OCI-LY7 (cell line): ENCODE data around the gene BZW1.

ENCODE experiments used
- EZH2phosphoT487 ChIP-seq: fragments of 200-600 bp; sonication (generic); IDR thresholded peaks from 2 replicates; pipeline ENCODE4 v1.6.1; 2018; ENCODE audit warnings: low read depth, borderline replicate concordance, mild to moderate bottlenecking, mixed run types, antibody characterized with exemption, low read length, moderate library complexity, mixed read lengths
- TF ChIP-seq, protein P1 (sequence below): fragments of 200-600 bp; sonication (generic); conservative IDR thresholded peaks from 2 replicates; pipeline ENCODE4 v1.5.1; 2014; ENCODE audit warnings: mild to moderate bottlenecking, antibody characterized with exemption, low read length, moderate library complexity, mixed read lengths

DNA sequence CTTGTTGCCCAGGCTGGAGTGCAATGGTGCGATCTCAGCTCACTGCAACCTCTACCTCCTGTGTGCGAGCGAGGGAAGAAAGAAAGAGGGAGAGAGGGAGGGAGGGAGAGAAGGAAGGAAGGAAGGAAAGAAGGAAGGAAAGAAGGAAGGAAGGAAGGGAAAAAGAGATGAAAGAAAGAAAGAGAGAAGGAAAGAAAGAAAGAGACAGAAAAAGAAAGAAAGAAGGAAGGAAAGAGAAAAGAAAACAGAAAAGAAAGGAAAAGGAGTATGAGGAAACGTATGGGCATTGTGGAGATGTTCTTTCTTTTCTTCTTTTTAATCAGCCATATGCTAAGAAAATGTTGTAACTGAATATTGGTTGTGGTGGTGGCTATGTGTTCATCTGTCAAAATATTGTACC, 36.2 kb downstream of the BZW1 start:
- TF ChIP-seq, protein P1, sequence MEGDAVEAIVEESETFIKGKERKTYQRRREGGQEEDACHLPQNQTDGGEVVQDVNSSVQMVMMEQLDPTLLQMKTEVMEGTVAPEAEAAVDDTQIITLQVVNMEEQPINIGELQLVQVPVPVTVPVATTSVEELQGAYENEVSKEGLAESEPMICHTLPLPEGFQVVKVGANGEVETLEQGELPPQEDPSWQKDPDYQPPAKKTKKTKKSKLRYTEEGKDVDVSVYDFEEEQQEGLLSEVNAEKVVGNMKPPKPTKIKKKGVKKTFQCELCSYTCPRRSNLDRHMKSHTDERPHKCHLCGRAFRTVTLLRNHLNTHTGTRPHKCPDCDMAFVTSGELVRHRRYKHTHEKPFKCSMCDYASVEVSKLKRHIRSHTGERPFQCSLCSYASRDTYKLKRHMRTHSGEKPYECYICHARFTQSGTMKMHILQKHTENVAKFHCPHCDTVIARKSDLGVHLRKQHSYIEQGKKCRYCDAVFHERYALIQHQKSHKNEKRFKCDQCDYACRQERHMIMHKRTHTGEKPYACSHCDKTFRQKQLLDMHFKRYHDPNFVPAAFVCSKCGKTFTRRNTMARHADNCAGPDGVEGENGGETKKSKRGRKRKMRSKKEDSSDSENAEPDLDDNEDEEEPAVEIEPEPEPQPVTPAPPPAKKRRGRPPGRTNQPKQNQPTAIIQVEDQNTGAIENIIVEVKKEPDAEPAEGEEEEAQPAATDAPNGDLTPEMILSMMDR = no peak
- no peak for TF ChIP-seq EZH2phosphoT487
